Breast epithelium (tissue), 4 donors: ENCODE measurements around the gene DPYD. TPM values are rescaled to one million over a fixed set of nuclear protein-coding genes. Genes with fewer than 3 reads are reported as not detected.

Experiments
- DNase-seq, 2 donors: peaks; one replicate each; pipeline ENCODE4 v3.0.0-alpha.2; 2019; ENCODE audit warnings: low spot score in 2 of 2
- H3K27ac ChIP-seq, 2 donors: fragments of 200-600 bp; sonication (generic) in 1 of 2; one replicate each; pipeline ENCODE4 v1.5.1; 2016 to 2019; ENCODE audit warnings: mild to moderate bottlenecking in 1 of 2
- H3K27me3 ChIP-seq, 2 donors: fragments of 200-600 bp; sonication (generic) in 1 of 2; one replicate each; pipeline versions ENCODE4 v1.5.1 to v1.6.0; 2017 to 2019; ENCODE audit warnings: control low read depth in 1 of 2, mild to moderate bottlenecking in 1 of 2
- H3K36me3 ChIP-seq: fragments of 200-600 bp; one replicate; pipeline ENCODE4 v1.5.1; 2019
- H3K4me1 ChIP-seq, 2 donors: fragments of 200-600 bp; sonication (generic); one replicate each; pipeline ENCODE4 v1.5.1; 2016 to 2019; ENCODE audit warnings: control low read depth in 1 of 2
- H3K4me3 ChIP-seq, 3 donors: fragments of 200-600 bp; sonication (generic); 1 replicate in 2 of 3; 2 replicates in 1 of 3; pipeline ENCODE4 v1.5.1; 2016 to 2019; ENCODE audit warnings: mild to moderate bottlenecking in 3 of 3, moderate library complexity in 2 of 3
- H3K9me3 ChIP-seq, 2 donors: fragments of 200-600 bp; sonication (generic) in 1 of 2; one replicate each; pipeline ENCODE4 v1.5.1; 2016 to 2019; ENCODE audit warnings: control low read depth in 1 of 2
- POLR2A ChIP-seq: fragments of 450-650 bp; IDR thresholded peaks from one replicate; pipeline ENCODE4 v1.6.1; 2016; ENCODE audit warnings: antibody characterized with exemption, mild to moderate bottlenecking, moderate library complexity
- POLR2AphosphoS5 ChIP-seq, 3 donors: sonication (generic); formaldehyde crosslinking; IDR thresholded peaks; one replicate each; pipeline ENCODE4 v1.6.1; 2017; ENCODE audit warnings: antibody characterized with exemption in 3 of 3
- intact Hi-C: fragments of 100-400 bp; cut with DNase I; formaldehyde crosslinking; loops from one replicate; pipeline ENCODE4 v1.15.1; 2023; ENCODE audit warnings: low total_unique reads
- total RNA-seq, 3 donors: library from RNA; depleted of rRNA; stranded (reverse); fragments of >200 nt; gene quantifications; one replicate each; pipeline ENCODE4 v1.1.0, GENCODE V29; 2016
- TF ChIP-seq, protein P1 (sequence below), 3 donors: fragments of 450-650 bp; IDR thresholded peaks; one replicate each; pipeline ENCODE4 v1.5.1; 2016 to 2017; ENCODE audit warnings: antibody characterized with exemption in 3 of 3, mild to moderate bottlenecking in 3 of 3, moderate library complexity in 3 of 3

DPYD gene
- total RNA-seq, 3 donors from 2014 or later: 56.4 to 95.1 (median 58.1) TPM

DNA sequence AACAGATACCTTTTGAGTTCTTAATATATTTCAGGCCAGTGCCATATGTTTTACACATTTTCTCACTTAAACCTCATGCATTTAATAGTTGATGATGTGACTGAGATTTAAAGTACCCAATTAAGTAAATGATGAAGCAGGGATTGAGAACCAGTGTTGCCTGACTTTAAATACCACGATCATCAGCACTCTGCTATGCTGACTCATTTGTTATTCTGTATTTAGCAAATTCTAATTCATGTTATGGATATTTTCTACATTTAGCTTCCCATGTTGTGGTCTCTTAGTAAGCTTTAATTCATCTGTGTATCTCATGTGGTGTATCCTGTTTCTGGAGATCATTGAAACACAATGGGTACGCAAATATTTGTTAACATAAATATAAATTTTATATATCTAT lies 836.3 kb downstream of the DPYD start:
- Histone ChIP-seq H3K4me3 (no peak overlapping the region), H3K27ac (no peak overlapping the region), H3K36me3 (no peaks in the 10 kb centered on the region), H3K27me3 (no peaks in the 10 kb centered on the region), H3K4me1 (no peaks in the 10 kb centered on the region), H3K9me3 (no peaks in the 10 kb centered on the region)
- intact Hi-C loops: no loop called here
- TF ChIP-seq, protein P1, sequence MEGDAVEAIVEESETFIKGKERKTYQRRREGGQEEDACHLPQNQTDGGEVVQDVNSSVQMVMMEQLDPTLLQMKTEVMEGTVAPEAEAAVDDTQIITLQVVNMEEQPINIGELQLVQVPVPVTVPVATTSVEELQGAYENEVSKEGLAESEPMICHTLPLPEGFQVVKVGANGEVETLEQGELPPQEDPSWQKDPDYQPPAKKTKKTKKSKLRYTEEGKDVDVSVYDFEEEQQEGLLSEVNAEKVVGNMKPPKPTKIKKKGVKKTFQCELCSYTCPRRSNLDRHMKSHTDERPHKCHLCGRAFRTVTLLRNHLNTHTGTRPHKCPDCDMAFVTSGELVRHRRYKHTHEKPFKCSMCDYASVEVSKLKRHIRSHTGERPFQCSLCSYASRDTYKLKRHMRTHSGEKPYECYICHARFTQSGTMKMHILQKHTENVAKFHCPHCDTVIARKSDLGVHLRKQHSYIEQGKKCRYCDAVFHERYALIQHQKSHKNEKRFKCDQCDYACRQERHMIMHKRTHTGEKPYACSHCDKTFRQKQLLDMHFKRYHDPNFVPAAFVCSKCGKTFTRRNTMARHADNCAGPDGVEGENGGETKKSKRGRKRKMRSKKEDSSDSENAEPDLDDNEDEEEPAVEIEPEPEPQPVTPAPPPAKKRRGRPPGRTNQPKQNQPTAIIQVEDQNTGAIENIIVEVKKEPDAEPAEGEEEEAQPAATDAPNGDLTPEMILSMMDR (IDR thresholded peaks at IDR 0.05): no peak
- TF ChIP-seq POLR2AphosphoS5 (IDR thresholded peaks at IDR 0.05) (no peak), POLR2A (no peak)
- DNase-seq: no peak

DNA sequence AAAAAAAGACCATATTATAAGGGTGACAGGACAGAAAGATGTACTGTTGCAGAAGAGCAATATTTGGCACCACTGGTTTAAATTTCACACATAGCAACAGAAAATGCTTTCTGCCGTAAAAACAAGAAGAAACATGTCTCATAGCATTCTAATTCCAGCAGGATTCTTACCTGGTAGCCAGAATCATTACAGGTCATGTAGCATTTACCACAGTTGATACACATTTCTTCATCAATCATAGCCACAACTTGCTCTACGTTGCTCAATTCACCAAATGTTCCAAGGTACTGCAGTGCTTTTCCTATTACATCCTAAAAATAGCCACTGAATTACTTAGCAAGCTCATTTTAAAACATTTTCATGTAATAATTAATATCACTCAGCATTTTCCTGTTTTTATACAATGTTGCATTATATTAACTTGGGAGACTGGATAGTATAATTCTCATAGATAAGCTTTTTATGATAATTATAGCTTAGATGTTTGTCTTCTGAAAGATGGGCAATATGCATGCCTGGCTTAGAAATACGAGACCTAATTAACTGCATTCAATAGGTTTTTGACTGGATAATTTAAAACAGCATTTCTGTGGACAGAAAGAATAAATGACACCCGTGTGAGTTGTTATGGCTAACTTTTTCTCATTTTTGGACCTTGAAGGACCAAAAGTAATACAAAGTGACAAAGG lies 838.5 kb downstream of the DPYD start:
- no peak overlapping the region for H3K27ac ChIP-seq
- no peak overlapping the region for H3K4me3 ChIP-seq
- intact Hi-C loops: no loop called here
- no peaks in the 10 kb centered on the region for H3K36me3 ChIP-seq
- TF ChIP-seq, protein P1 (IDR thresholded peaks at IDR 0.05): no peak
- TF ChIP-seq POLR2A: no peak
- no peak for TF ChIP-seq POLR2AphosphoS5 (IDR thresholded peaks at IDR 0.05)
- H3K9me3 ChIP-seq: no peaks in the 10 kb centered on the region
- no peaks in the 10 kb centered on the region for H3K27me3 ChIP-seq
- DNase-seq: no peak
- H3K4me1 ChIP-seq: no peaks in the 10 kb centered on the region

DNA sequence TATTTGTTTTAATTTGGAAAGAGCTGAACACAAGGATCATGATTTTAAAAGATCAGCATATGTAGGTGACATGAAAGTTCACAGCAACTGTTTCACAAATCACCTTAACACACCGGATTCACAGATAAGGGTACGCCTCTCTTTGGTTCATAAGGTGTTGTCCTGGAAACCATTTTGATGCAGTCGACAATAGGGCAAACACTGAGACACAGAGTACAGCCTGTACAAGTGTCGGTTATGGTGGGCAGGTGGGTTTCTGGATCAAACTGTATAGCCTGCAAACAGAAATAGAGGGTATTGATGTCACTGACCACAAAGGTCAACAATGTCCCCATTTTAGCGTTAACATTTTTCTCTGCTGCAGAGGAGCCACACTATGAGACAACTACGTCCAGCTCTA lies 842.0 kb downstream of the DPYD start:
- no peaks in the 10 kb centered on the region for H3K4me1 ChIP-seq
- H3K36me3 ChIP-seq: no peaks in the 10 kb centered on the region
- H3K9me3 ChIP-seq: no peaks in the 10 kb centered on the region
- no peaks in the 10 kb centered on the region for H3K27me3 ChIP-seq
- no peak overlapping the region for H3K27ac ChIP-seq
- TF ChIP-seq, protein P1 (IDR thresholded peaks at IDR 0.05): no peak
- TF ChIP-seq POLR2AphosphoS5 (IDR thresholded peaks at IDR 0.05) (no peak), POLR2A (no peak)
- no peak overlapping the region for H3K4me3 ChIP-seq
- intact Hi-C loops: no loop called here
- no peak for DNase-seq

DNA sequence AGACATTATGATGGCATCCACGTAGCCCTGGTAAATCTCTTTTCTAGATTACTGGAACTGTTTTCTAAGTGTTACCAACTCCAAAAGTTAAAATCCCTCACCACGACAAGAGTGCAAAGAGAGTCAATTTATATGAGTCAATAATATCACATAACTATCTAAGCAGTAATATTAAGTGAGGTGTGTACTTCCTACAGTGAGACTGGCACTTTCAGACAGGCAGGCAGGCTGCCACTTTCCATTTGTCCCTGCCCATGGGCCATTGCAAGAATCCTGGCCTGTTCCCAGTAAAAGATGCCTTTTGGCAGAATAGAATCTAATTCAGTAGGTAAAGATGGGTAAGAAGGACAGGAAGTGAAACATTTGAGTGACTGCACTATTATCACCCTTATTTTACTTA lies 843.6 kb downstream of the DPYD start:
- no peaks in the 10 kb centered on the region for H3K27me3 ChIP-seq
- TF ChIP-seq, protein P1 (IDR thresholded peaks at IDR 0.05): no peak
- TF ChIP-seq POLR2A: no peak
- TF ChIP-seq POLR2AphosphoS5 (IDR thresholded peaks at IDR 0.05): no peak
- H3K4me1 ChIP-seq: no peaks in the 10 kb centered on the region

DNA sequence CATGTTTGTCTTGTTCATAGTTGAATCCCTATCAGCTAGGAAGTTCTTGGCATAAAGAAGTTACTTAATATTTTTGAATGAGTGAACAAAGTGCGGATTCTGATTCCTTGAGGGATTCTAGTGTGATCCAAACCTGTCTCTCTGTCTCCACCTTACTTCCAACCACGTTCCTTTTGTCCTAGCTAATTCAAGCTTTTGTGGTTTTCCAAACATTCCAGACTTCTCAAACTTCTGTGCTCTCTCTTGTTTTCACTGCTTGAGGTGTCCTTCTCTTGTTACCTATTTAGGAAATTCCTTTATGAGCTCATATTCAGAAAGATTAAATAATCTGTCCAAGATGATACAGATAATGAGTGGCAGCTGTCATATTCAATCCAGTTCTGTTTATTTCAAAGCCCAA lies 846.1 kb downstream of the DPYD start:
- Histone ChIP-seq H3K27me3 (no peaks in the 10 kb centered on the region), H3K4me3 (no peak overlapping the region), H3K4me1 (no peaks in the 10 kb centered on the region), H3K9me3 (no peaks in the 10 kb centered on the region), H3K27ac (no peak overlapping the region), H3K36me3 (no peaks in the 10 kb centered on the region)
- no peak for DNase-seq
- intact Hi-C loops: no loop called here
- TF ChIP-seq POLR2A: no peak
- TF ChIP-seq POLR2AphosphoS5 (IDR thresholded peaks at IDR 0.05): no peak
- TF ChIP-seq, protein P1 (IDR thresholded peaks at IDR 0.05): no peak

More for the DNA sequence above, 843.6 kb downstream of the DPYD start:
- Histone ChIP-seq H3K4me3 (no peak overlapping the region), H3K36me3 (no peaks in the 10 kb centered on the region), H3K27ac (no peak overlapping the region), H3K9me3 (no peaks in the 10 kb centered on the region)
- DNase-seq: no peak
- intact Hi-C loops: no loop called here
